Right lung (tissue), 5 donors: ENCODE measurements around the gene VSNL1. TPM values are rescaled to one million over a fixed set of nuclear protein-coding genes. Genes with fewer than 3 reads are reported as not detected.

Experiments
- DNase-seq, 2 donors: peaks; one replicate each; pipeline ENCODE4 v3.0.0-alpha.2; 2013
- polyA plus RNA-seq, 5 donors: library from polyadenylated mRNA; unstranded; fragments of 120-200 nt; gene quantifications; one replicate each; pipeline versions ENCODE4 v1.2.1 to v1.2.3, GENCODE V29; 2013; ENCODE audit warnings: inconsistent platforms in 1 of 5, low replicate concordance in 1 of 5; ENCODE audit not compliant: insufficient read length in 5 of 5, insufficient read depth in 1 of 5

VSNL1 gene
- polyA plus RNA-seq, 5 donors, result 13.8 to 21.0 (median 19.2) TPM

- no peak for DNase-seq
These were observed 39.3 kb downstream of the VSNL1 start for GRCh38 chr2:17579605-17580318.

GRCh38 chr2:17580319-17580715 is 39.8 kb downstream of the VSNL1 start:
- DNase-seq, result no peak

DNA sequence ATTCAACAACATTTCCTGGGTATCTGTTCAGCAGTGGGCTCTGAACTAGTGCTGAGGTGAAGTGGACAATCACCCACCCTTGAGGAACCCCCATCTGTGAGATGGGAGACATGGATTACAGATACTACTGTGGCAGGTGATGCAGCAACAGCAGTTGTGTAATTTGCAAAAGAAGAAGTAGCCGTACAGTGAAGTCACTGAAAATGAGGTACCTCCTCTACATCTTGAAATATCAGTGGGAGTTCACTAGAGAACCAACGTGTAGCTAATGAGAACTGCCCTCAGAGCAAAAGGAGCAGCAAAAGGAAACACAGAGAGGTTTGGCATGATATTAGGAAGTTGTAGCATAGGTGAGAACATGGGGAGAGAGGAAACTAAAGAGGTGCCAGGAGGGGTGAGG is 41.3 kb downstream of the VSNL1 start:
- no peak for DNase-seq

- DNase-seq, result no peak
These were observed 42.7 kb downstream of the VSNL1 start for GRCh38 chr2:17583166-17583565.

DNA sequence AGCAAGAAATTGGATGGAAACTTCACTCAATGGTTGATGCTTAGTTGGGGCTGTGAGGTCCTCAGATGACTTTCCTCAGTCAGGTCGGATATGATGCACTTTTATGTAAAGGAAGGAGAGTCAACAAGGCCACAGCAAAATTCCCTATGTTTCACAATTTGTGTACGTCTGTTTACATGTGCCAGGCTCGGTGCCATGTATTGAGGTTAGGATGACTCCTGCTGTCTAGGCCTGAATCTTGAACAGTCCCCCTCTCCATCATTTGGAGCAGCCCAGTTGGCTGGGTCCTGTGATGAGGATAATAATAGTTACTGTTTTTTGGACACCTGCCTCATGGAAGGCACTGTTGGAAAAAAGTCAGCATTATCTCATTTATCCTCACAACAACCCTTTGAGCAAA is 43.1 kb downstream of the VSNL1 start:
- DNase-seq, result no peak

- DNase-seq, result no peak
These were observed 44.2 kb downstream of the VSNL1 start for GRCh38 chr2:17584689-17585088.

DNA sequence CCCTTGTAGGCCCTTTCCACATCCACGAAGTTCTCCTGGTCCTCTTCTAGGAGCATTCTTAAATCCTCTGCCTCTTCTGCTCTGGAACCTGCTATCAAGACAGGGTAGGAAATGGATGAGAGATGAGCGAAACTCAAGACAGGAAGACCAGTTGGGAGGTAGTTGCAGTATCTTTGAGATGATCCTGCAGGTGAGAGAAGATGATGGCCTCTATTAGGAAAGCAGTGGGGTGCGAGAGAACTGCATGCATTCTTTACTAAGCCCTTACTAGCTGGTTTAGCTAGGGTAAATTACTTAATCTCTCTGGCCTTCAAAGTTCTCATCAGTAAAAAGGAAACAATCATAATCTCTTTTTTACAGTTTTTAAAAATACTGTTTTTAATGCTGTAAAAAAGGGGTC is 47.0 kb downstream of the VSNL1 start:
- no peak for DNase-seq

GRCh38 chr2:17588031-17588430 is 47.5 kb downstream of the VSNL1 start:
- DNase-seq, result no peak

- DNase-seq, result no peak
These were observed 49.0 kb downstream of the VSNL1 start for GRCh38 chr2:17589406-17590035.

DNA sequence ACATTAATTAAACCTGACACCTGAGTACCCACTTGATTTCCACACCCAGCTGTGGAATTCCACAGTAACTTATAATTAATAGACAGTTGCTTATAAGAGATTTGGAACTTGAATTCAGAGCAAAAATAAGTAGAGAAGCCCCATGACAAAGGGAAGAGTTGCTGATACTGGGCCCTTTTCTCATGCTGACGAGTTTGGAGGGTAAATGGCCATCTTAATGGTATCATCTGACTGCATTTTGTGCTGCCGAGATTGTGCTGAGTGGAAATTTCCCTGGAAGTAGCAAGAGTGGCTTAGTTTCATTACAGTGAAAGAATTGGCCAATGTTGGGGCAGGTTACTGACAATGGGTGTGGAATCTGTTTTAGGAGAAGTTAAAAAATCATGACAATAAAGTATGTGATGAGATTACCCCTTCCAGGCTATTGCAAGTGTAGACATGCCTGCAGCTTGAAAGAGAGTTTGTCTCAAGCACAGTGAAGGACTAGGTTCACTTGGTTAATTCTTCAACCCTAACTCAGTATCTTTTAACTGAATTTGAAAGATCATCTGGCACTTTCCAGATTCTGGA is 49.9 kb downstream of the VSNL1 start:
- DNase-seq, result no peak

- DNase-seq, result no peak
These were observed 51.4 kb downstream of the VSNL1 start for GRCh38 chr2:17591846-17592245.

- no peak for DNase-seq
These were observed 52.4 kb downstream of the VSNL1 start for GRCh38 chr2:17592731-17593409.

- DNase-seq, result no peak
These were observed 52.9 kb downstream of the VSNL1 start for GRCh38 chr2:17593445-17593840.

- DNase-seq, result peak; percentile 26 to 34
These were observed 53.5 kb downstream of the VSNL1 start for GRCh38 chr2:17593841-17594491.

DNA sequence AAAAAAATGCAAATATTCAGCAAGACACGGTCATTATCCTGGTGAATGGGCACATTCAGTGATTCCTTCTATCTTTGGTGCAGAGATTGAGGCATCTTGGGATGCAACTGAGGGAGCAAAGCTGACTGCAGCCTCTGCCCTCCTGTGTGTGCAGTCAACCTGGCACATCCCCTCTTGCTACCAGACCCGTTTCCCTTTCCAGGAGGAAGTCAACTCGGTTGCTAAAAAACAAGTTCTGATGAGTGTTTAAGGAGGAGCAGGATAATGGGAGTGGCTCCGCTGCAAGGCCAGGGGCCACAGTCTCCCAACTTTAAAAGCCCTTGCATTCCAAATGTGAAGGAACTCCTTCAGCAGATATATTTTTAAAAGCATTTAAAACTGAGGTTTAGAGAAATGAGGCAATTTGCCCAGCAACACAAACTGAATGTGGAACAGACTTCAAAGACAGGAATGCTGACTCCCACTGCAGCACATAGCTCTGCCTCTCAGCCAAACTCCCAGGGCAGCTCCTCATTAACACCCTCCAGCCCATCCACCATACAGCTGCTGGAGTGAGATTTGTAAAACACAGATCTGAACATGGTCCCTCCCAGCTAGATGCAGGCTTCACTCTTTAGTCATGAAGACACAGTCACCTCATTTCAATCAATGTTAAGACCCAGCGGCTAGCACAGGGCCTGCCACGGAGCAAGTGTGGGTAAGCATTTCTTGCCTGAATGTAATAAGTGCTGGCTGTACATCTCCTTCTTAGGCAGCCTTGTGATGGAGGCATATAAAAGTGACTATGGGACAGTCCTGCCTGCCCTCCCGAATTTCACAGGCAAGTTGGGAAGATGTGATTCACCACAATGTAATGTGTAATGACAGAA is 54.3 kb downstream of the VSNL1 start:
- peak; percentile 60 to 66 for DNase-seq

GRCh38 chr2:17599617-17600016 is 59.1 kb downstream of the VSNL1 start:
- no peak for DNase-seq

DNA sequence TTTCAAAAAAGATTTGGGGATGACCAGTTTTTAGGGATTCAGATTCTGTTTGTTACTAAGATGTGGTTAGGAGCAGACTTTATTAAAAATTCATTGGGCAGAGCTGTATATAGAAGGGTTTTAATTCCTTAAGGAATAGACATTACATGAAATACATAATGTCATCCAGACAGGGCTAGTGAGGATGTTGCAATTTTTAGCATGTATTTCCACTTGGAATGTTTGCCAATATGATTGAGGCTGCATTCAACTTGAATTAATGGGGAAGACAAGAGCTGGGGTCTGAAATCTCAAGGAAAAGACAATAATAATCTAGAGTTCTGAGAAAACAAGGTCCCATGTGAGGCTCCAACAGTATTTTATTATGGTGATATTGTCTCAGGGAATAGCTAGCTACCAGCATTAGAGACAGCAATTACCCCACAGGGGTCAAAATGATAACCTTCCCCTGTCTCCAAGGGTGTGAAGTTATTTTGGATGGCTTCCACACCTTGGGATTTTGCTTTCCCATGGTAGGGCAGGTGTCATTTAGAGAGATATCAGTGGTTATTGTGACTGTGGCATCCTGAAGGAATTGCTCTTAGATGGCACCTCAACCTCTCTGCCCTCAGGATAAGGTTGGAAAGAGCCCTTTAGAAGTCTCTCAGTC is 60.2 kb downstream of the VSNL1 start:
- no peak for DNase-seq

GRCh38 chr2:17604050-17604449 is 63.6 kb downstream of the VSNL1 start:
- DNase-seq, result no peak

DNA sequence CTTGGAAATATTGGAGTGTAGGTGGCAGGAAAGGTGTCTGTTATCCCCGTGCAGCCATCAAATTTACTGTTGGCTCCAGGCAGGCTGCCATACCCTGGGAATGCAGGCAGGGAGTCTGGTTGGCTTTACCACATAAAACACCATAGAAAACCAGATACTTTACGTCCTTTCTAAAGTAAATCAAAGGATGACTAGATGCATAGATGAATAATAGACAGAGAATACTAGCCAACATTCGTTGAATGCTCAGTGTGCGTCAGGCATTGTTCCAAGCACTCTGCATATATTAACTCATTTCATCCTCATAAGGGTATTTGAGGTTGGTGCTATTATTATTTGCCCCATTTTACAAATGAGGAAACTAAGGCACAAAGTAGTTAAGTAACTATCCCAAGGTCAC is 65.2 kb downstream of the VSNL1 start:
- no peak for DNase-seq

DNA sequence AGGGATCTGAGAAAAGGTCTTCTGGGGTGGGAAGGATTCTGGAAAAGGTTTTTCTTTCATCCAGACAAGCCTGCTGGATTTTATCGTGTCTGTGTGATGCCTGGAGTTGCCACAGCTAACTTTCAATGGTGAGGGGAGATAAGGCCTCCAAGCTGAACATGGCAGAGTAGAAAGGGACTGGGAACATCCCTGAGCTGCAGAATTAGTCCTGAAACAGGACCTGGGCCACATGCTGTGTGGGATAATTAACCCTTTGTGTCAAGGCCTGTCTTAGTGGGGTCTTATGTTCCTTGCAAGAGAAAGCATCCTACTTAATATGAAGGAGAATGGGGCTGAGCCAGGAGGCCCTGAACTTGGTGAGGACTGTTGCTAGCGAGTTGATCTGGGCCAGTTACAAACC is 66.4 kb downstream of the VSNL1 start:
- DNase-seq, result no peak

DNA sequence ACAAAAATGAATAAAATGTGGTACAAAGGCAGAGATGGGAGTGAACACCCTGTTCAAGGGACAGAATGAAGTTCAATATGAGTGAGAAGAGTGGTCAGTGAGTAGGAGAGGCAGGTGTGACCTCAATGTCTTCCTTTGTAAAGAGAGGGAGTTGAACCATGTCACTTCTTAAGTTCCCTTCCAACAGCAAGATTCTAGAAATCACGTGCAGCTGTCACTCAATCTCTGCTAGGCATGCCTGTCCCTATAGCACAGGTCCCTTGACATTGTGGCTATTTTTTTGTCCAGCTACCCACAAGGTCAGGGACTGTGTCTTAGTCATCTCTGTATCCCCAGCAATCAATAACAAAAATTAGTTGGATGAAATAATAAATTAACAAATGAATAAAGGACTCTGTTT is 66.9 kb downstream of the VSNL1 start:
- no peak for DNase-seq
